IMR-90 (cell line): Measurements from ENCODE around the gene BUB1. TPM values are rescaled to one million over a fixed set of nuclear protein-coding genes. Genes with fewer than 3 reads are reported as not detected.
"Not testable (repeated sequence)": the region's sequence is repeated elsewhere in the genome, so short reads cannot be mapped to it uniquely, and the experiment has no call there.

Experiments
- ATAC-seq: fragments of 200-7000 bp; cut with Tn5 transposase; 2 replicates; pipeline ENCODE4 v1.9.1; 2020; ENCODE audit warnings: low read depth, mild to moderate bottlenecking, moderate library complexity
- BruUV-seq: library from RNA; stranded (reverse); fragments of 400-500 nt; replicated peaks from 2 replicates; lab custom pipeline; 2021; lab: Mats Ljungman, UMichigan
- CTCF ChIA-PET: fragments of 300-600 bp; formaldehyde crosslinking; extraction: SDS; loops from one replicate; lab custom pipeline; 2021; ENCODE audit warnings: antibody characterized with exemption; lab: Yijun Ruan, JAX
- POLR2A ChIA-PET: fragments of 300-600 bp; sonication (Branson Sonifier 250); formaldehyde crosslinking; loops from one replicate; lab custom pipeline; 2022; ENCODE audit warnings: antibody characterized with exemption; ENCODE audit not compliant: unreplicated experiment; lab: Charles Lee
- DNase-seq: peaks from one replicate; pipeline ENCODE4 v3.0.0; 2013
- H2AFZ ChIP-seq: replicated peaks from 2 replicates; pipeline ENCODE3; 2013; ENCODE audit warnings: low read length, mild to moderate bottlenecking; ENCODE audit not compliant: poor library complexity
- H2AK5ac ChIP-seq: 2 replicates; pipeline ENCODE4 v1.6.1; 2013; ENCODE audit warnings: low read depth, low read length, inconsistent platforms
- H2AK9ac ChIP-seq: replicated peaks from 2 replicates; pipeline ENCODE3; 2013; ENCODE audit warnings: mild to moderate bottlenecking, low read depth, low read length, moderate library complexity; ENCODE audit not compliant: poor library complexity
- H2BK120ac ChIP-seq: 2 replicates; pipeline ENCODE4 v1.6.1; 2013; ENCODE audit warnings: low read depth, low read length, inconsistent platforms
- H2BK15ac ChIP-seq: 3 replicates; pipeline ENCODE4 v1.6.1; 2013; ENCODE audit warnings: low read depth, low read length, inconsistent platforms
- H2BK20ac ChIP-seq: 2 replicates; pipeline ENCODE4 v1.6.1; 2013; ENCODE audit warnings: low read depth, mild to moderate bottlenecking, inconsistent platforms, low read length, moderate library complexity
- H2BK5ac ChIP-seq: 2 replicates; pipeline ENCODE4 v1.6.1; 2013; ENCODE audit warnings: mild to moderate bottlenecking, low read depth, low read length, inconsistent platforms; ENCODE audit not compliant: poor library complexity, severe bottlenecking
- H3K14ac ChIP-seq: replicated peaks from 2 replicates; pipeline ENCODE4 v1.6.1; 2013; ENCODE audit warnings: low read depth, low read length, inconsistent platforms
- H3K18ac ChIP-seq: 2 replicates; pipeline ENCODE4 v1.6.1; 2013; ENCODE audit warnings: low read depth, low read length, control low read depth
- H3K23ac ChIP-seq: 2 replicates; pipeline ENCODE4 v1.6.1; 2013; ENCODE audit warnings: low read depth, low read length, inconsistent platforms
- H3K27ac ChIP-seq: 2 replicates; pipeline ENCODE4 v1.5.1; 2013; ENCODE audit warnings: mild to moderate bottlenecking, control low read depth, low read length; ENCODE audit not compliant: insufficient read depth
- H3K27me3 ChIP-seq: 2 replicates; pipeline ENCODE4 v1.6.1; 2013; ENCODE audit warnings: low read length; ENCODE audit not compliant: control insufficient read depth, insufficient read depth
- H3K36me3 ChIP-seq: 2 replicates; pipeline ENCODE4 v1.6.1; 2013; ENCODE audit warnings: low read length, mixed read lengths; ENCODE audit not compliant: control insufficient read depth, insufficient read depth
- H3K4ac ChIP-seq: 2 replicates; pipeline ENCODE4 v1.6.1; 2013; ENCODE audit warnings: low read depth, low read length, inconsistent platforms
- H3K4me1 ChIP-seq: 2 replicates; pipeline ENCODE4 v1.6.1; 2013; ENCODE audit warnings: low read length, mixed read lengths; ENCODE audit not compliant: control insufficient read depth, insufficient read depth
- H3K4me2 ChIP-seq: 2 replicates; pipeline ENCODE4 v1.6.1; 2013; ENCODE audit warnings: low read depth, mild to moderate bottlenecking, control low read depth, low read length, moderate library complexity
- H3K4me3 ChIP-seq: 2 replicates; pipeline ENCODE4 v1.5.1; 2013; ENCODE audit warnings: low read depth, mild to moderate bottlenecking, control low read depth, low read length, moderate library complexity; ENCODE audit not compliant: insufficient read depth
- H3K56ac ChIP-seq: 2 replicates; pipeline ENCODE4 v1.6.1; 2013; ENCODE audit warnings: low read length, inconsistent platforms; ENCODE audit not compliant: insufficient read depth; ENCODE audit errors: extremely low read depth
- H3K79me1 ChIP-seq, 2 experiments: 2 replicates each; pipeline ENCODE4 v1.6.1; 2013; ENCODE audit warnings: low read length in 2 of 2, inconsistent platforms in 1 of 2, low read depth in 1 of 2
- H3K9ac ChIP-seq: 2 replicates; pipeline ENCODE4 v1.6.1; 2013; ENCODE audit warnings: low read depth, low read length, control low read depth
- H3K9me1 ChIP-seq: 2 replicates; pipeline ENCODE4 v1.6.1; 2013; ENCODE audit warnings: low read length, inconsistent platforms; ENCODE audit not compliant: insufficient read depth
- H3K9me3 ChIP-seq: 2 replicates; pipeline ENCODE4 v1.6.1; 2013; ENCODE audit warnings: low read length; ENCODE audit not compliant: control insufficient read depth, insufficient read depth
- H4K20me1 ChIP-seq: 2 replicates; pipeline ENCODE4 v1.6.1; 2013; ENCODE audit warnings: low read length, inconsistent platforms; ENCODE audit not compliant: insufficient read depth
- H4K5ac ChIP-seq: 2 replicates; pipeline ENCODE4 v1.6.1; 2013; ENCODE audit warnings: mild to moderate bottlenecking, low read depth, low read length, control low read depth
- H4K8ac ChIP-seq, 2 experiments: 2 replicates each; pipeline ENCODE4 v1.6.1; 2013; ENCODE audit warnings: low read depth in 2 of 2, low read length in 2 of 2, control low read depth in 1 of 2, inconsistent platforms in 1 of 2
- H4K91ac ChIP-seq: 2 replicates; pipeline ENCODE4 v1.6.1; 2013; ENCODE audit warnings: low read depth, low read length, inconsistent platforms; ENCODE audit not compliant: insufficient read depth
- WGBS, 2 experiments: methylation state at CpG; one replicate each; pipeline versions ENCODE4 v1.1.5 to v1.1.7; 2013; ENCODE audit warnings: missing lambda C conversion rate in 2 of 2; ENCODE audit not compliant: insufficient read length in 1 of 2; ENCODE audit errors: extremely low coverage in 2 of 2; 5-methylcytosine and 5-hydroxymethylcytosine counted together
- dilution Hi-C: fragments of 300-500 bp; cut with HindIII; formaldehyde crosslinking; loops from one replicate; pipeline ENCODE4 v1.14.3; 2018; ENCODE audit warnings: low sequenced_read_pairs; ENCODE audit not compliant: unreplicated experiment
- in situ Hi-C: fragments of 300-500 bp; cut with MboI; formaldehyde crosslinking; loops from 3 replicates; pipeline ENCODE4 v1.14.3; 2019; ENCODE audit warnings: low sequenced_read_pairs, inconsistent platforms, mixed read lengths
- intact Hi-C: fragments of 100-400 bp; cut with micrococcal nuclease; formaldehyde crosslinking; loops from 2 replicates; pipeline ENCODE4 v1.10.0; 2022
- polyA plus RNA-seq, 3 experiments: library from polyadenylated mRNA; depleted of rRNA; stranded (reverse); fragments of >200 nt; gene quantifications; 2 replicates each; pipeline ENCODE4 v1.2.3, GENCODE V29; 2012; ENCODE audit warnings: low replicate concordance in 1 of 3
- total RNA-seq: library from RNA; depleted of rRNA; stranded (reverse); fragments of >200 nt; gene quantifications from 2 replicates; pipeline ENCODE4 v1.2.3, GENCODE V29; 2012

The BUB1 gene
- total and polyA plus RNA-seq, 2 of the 4 experiments (the other 2 are of a cell fraction): 19.6 to 43.4 TPM

GRCh38 chr2:110619326-110619939, 58.4 kb downstream of the BUB1 start:
- H3K4me1 ChIP-seq, H3K4me2 ChIP-seq, H4K91ac ChIP-seq, H2BK20ac ChIP-seq, H3K79me1 ChIP-seq, H2AK5ac ChIP-seq, H3K9me1 ChIP-seq, dilution Hi-C loops, H3K56ac ChIP-seq, H2AFZ ChIP-seq, H2BK120ac ChIP-seq, H3K27me3 ChIP-seq, intact Hi-C loops, H4K5ac ChIP-seq, BruUV-seq, H4K8ac ChIP-seq, in situ Hi-C loops, H3K4ac ChIP-seq, H3K23ac ChIP-seq, H3K9me3 ChIP-seq, H4K20me1 ChIP-seq, H2BK5ac ChIP-seq, H3K18ac ChIP-seq, H3K14ac ChIP-seq, ATAC-seq, H3K36me3 ChIP-seq, H3K9ac ChIP-seq, H2AK9ac ChIP-seq, CTCF ChIA-PET, DNase-seq, H3K27ac ChIP-seq, H2BK15ac ChIP-seq, H3K4me3 ChIP-seq, POLR2A ChIA-PET: not testable (repeated sequence)
- no CpG with 5 or more reads among the region's 9 CpGs for WGBS, 2 experiments

- not testable (repeated sequence) for H3K4me3 ChIP-seq
Observed at GRCh38 chr2:110613927-110614326, 63.9 kb downstream of the BUB1 start.

More at GRCh38 chr2:110613927-110614326, 63.9 kb downstream of the BUB1 start:
- H2BK120ac ChIP-seq, BruUV-seq, H3K4me2 ChIP-seq, H2AFZ ChIP-seq, H4K91ac ChIP-seq, intact Hi-C loops, H3K27me3 ChIP-seq, H3K27ac ChIP-seq, H3K9me3 ChIP-seq, ATAC-seq, H4K20me1 ChIP-seq, H3K4ac ChIP-seq, H3K9ac ChIP-seq, H2AK5ac ChIP-seq, H3K9me1 ChIP-seq, H3K18ac ChIP-seq, in situ Hi-C loops, H3K79me1 ChIP-seq, DNase-seq, H3K4me1 ChIP-seq, H2BK15ac ChIP-seq, H3K14ac ChIP-seq, POLR2A ChIA-PET, H3K36me3 ChIP-seq, dilution Hi-C loops, H4K5ac ChIP-seq, H2BK5ac ChIP-seq, H2AK9ac ChIP-seq, H3K23ac ChIP-seq, CTCF ChIA-PET, H3K56ac ChIP-seq, H4K8ac ChIP-seq, H2BK20ac ChIP-seq: not testable (repeated sequence)
- no CpG with 5 or more reads among the region's 1 CpG for WGBS, 2 experiments
